Smooth muscle cell (in vitro differentiated cells): ENCODE results near the gene FUT8. TPM values are rescaled to one million over a fixed set of nuclear protein-coding genes. Genes with fewer than 3 reads are reported as not detected.

Experiments
- DNase-seq: peaks from one replicate; lab custom pipeline; 2025; ENCODE audit not compliant: unreplicated experiment; lab: John Stamatoyannopoulos, UW
- H2AFZ ChIP-seq: fragments of 200-600 bp; sonication (generic); 2 replicates; pipeline ENCODE4 v1.6.0; 2016; ENCODE audit warnings: antibody characterized with exemption, low read depth, mild to moderate bottlenecking
- H3F3A ChIP-seq: fragments of 200-600 bp; sonication (generic); 2 replicates; pipeline ENCODE4 v1.6.0; 2017; ENCODE audit warnings: antibody characterized with exemption, low read depth
- H3K27ac ChIP-seq: fragments of 200-600 bp; sonication (generic); 2 replicates; pipeline ENCODE4 v1.5.1; 2016; ENCODE audit warnings: low read depth, mild to moderate bottlenecking
- H3K27me3 ChIP-seq: fragments of 200-600 bp; sonication (generic); 2 replicates; pipeline ENCODE4 v1.6.1; 2016; ENCODE audit warnings: low read depth, mild to moderate bottlenecking
- H3K36me3 ChIP-seq: fragments of 200-600 bp; sonication (generic); 2 replicates; pipeline ENCODE4 v1.5.1; 2016; ENCODE audit warnings: low read depth
- H3K4me1 ChIP-seq: fragments of 200-600 bp; sonication (generic); 2 replicates; pipeline ENCODE4 v1.5.1; 2016; ENCODE audit warnings: low read depth
- H3K4me2 ChIP-seq: fragments of 200-600 bp; sonication (generic); 2 replicates; pipeline ENCODE4 v1.6.0; 2016; ENCODE audit warnings: mild to moderate bottlenecking
- H3K4me3 ChIP-seq: fragments of 200-600 bp; sonication (generic); 2 replicates; pipeline ENCODE4 v1.5.1; 2016; ENCODE audit warnings: mild to moderate bottlenecking
- H3K79me2 ChIP-seq: fragments of 200-600 bp; sonication (generic); 2 replicates; pipeline ENCODE4 v1.6.0; 2016; ENCODE audit warnings: low read depth, mild to moderate bottlenecking
- H3K9ac ChIP-seq: fragments of 200-600 bp; sonication (generic); 2 replicates; pipeline ENCODE4 v1.6.0; 2016; ENCODE audit warnings: low read depth
- H3K9me3 ChIP-seq: fragments of 200-600 bp; sonication (generic); replicated peaks from 2 replicates; pipeline ENCODE4 v1.5.1; 2016; ENCODE audit warnings: low read depth
- H4K20me1 ChIP-seq: fragments of 200-600 bp; sonication (generic); 2 replicates; pipeline ENCODE4 v1.6.0; 2016; ENCODE audit warnings: low read depth
- WGBS: methylation state at CpG from one replicate; pipeline ENCODE4 v1.1.7; 2016; ENCODE audit warnings: low lambda C conversion rate; 5-methylcytosine and 5-hydroxymethylcytosine counted together
- polyA plus RNA-seq: library from polyadenylated mRNA; unstranded; fragments of >200 nt; fragmentation: Nextera tagmentation; extraction: Ambion mirVana; gene quantifications from 2 replicates; pipeline ENCODE4 v1.2.1, GENCODE V29; 2016
- total RNA-seq: library from RNA; depleted of rRNA; stranded (reverse); fragments of >200 nt; gene quantifications from 2 replicates; pipeline ENCODE4 v1.2.3, GENCODE V29; 2014
- TF ChIP-seq, protein P1 (sequence below): fragments of 200-600 bp; sonication (generic); IDR thresholded peaks from 2 replicates; pipeline ENCODE4 v1.5.1; 2017; ENCODE audit warnings: borderline replicate concordance, mild to moderate bottlenecking, antibody characterized with exemption; ENCODE audit not compliant: insufficient read depth, poor library complexity, severe bottlenecking

Gene FUT8
- total and polyA plus RNA-seq, 2 experiments from 2014 or later = 12.8 to 50.2 TPM

DNA sequence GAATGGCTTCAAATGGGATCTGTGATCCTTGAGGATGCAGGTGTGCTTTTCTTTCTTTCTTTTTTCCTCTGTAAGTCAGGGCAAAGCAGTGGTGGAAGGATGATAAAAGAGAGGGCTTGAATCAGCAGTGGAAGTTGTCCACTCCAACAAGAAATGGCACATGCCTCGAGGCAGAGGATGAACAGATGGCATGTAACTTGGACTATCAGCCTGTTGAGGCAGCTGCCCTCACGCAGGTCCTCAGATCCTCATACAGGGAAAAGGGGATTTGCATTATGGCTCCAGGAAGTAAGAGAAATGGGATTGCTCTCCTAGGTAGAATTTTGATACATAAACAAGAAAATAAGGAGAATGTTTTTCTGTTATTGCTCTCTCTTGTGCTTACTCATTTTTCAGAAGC lies 368.0 kb downstream of the FUT8 start:
- TF ChIP-seq, protein P1, sequence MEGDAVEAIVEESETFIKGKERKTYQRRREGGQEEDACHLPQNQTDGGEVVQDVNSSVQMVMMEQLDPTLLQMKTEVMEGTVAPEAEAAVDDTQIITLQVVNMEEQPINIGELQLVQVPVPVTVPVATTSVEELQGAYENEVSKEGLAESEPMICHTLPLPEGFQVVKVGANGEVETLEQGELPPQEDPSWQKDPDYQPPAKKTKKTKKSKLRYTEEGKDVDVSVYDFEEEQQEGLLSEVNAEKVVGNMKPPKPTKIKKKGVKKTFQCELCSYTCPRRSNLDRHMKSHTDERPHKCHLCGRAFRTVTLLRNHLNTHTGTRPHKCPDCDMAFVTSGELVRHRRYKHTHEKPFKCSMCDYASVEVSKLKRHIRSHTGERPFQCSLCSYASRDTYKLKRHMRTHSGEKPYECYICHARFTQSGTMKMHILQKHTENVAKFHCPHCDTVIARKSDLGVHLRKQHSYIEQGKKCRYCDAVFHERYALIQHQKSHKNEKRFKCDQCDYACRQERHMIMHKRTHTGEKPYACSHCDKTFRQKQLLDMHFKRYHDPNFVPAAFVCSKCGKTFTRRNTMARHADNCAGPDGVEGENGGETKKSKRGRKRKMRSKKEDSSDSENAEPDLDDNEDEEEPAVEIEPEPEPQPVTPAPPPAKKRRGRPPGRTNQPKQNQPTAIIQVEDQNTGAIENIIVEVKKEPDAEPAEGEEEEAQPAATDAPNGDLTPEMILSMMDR = no peak
- Histone ChIP-seq H3K4me2 (no peak overlapping the region), H3K9ac (no peak overlapping the region), H3K27ac (no peak overlapping the region), H3K79me2 (no peaks in the 10 kb centered on the region), H3K27me3 (peaks cover 18% of the 10 kb centered on the region), H3K36me3 (no peaks in the 10 kb centered on the region), H3K4me3 (no peak overlapping the region), H3F3A (no peaks in the 10 kb centered on the region), H3K9me3 (no peaks in the 10 kb centered on the region), H3K4me1 (no peaks in the 10 kb centered on the region), H2AFZ (no peak overlapping the region), H4K20me1 (no peaks in the 10 kb centered on the region)
- 91% methylated on average over 2 of the region's 2 CpGs for WGBS
- DNase-seq = no peak

DNA sequence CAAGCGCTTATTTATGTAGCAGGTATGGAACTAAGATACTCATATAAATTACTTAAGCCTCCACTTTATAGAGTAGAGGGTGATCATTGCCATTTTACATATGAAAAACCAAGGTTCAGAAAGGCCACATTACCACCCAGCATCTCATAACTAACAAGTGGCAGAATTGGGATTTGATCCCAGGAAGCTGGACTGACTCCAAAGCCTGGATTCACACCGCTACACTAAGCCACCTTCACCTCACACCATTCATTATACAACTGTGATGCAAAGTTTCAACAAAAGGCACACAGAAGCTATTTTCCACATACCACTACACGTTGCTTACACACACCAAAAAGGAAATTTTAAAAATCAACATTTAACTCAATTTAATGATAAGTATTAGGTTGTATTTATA lies 370.6 kb downstream of the FUT8 start:
- Histone ChIP-seq H3K4me2 (no peak overlapping the region), H2AFZ (no peak overlapping the region), H3K36me3 (no peaks in the 10 kb centered on the region), H3F3A (no peaks in the 10 kb centered on the region), H4K20me1 (no peaks in the 10 kb centered on the region), H3K9ac (no peak overlapping the region), H3K27ac (no peak overlapping the region), H3K9me3 (no peaks in the 10 kb centered on the region), H3K4me1 (no peaks in the 10 kb centered on the region), H3K4me3 (no peak overlapping the region), H3K27me3 (peaks cover 18% of the 10 kb centered on the region), H3K79me2 (no peaks in the 10 kb centered on the region)
- TF ChIP-seq, protein P1 = no peak
- 89% methylated on average over 3 of the region's 3 CpGs for WGBS
- no peak for DNase-seq

DNA sequence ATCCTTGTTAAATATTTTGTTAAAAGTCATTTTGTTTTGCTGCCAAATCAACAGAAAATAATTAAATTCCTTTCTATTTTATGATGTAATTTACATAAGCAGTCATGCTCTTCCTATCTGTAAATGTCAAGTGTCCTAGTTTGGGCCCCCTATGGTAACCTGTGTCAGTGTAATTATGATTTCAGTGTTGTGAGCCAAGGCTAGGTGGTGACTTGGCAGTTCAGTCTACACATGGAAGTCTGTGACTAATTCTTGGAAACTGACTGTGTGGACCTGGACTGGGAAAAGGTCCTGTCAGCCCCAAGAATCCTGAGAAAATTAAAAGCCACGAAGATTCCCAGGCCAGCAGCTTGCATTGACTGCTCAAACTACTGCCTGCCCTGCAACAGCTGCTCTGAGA lies 371.0 kb downstream of the FUT8 start:
- no peak for DNase-seq
- Histone ChIP-seq H3K9me3 (no peaks in the 10 kb centered on the region), H3K9ac (no peak overlapping the region), H3K4me1 (no peaks in the 10 kb centered on the region), H2AFZ (no peak overlapping the region), H3K36me3 (no peaks in the 10 kb centered on the region), H3F3A (no peaks in the 10 kb centered on the region), H3K4me2 (no peak overlapping the region), H3K4me3 (no peak overlapping the region), H3K27ac (no peak overlapping the region), H3K27me3 (peaks cover 17% of the 10 kb centered on the region), H3K79me2 (no peaks in the 10 kb centered on the region), H4K20me1 (no peaks in the 10 kb centered on the region)
- TF ChIP-seq, protein P1 = no peak
- WGBS = 80% methylated on average over 1 of the region's 1 CpG

DNA sequence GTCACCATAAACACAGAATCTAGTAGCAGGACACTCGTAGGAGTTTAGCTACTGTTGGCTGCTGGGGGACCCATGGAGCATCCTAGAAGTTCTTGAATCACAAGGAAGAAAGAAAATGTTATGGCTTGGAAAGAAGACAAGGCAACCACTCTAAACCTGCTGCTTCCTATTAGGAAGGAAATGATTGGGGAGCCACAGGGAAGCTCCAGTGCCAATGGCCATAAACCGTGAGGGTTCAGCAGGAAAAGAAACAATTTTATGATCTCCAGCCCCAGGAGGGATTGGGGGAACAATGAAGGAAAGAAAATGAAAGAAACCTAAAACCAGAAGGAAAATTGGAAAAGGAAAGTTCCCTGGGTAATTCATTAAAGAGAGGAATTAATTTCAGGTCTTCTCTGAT lies 372.0 kb downstream of the FUT8 start:
- H3K27ac ChIP-seq = no peak overlapping the region
- H3K4me3 ChIP-seq = no peak overlapping the region
- H4K20me1 ChIP-seq = no peaks in the 10 kb centered on the region
- H3F3A ChIP-seq = no peaks in the 10 kb centered on the region
- no peak overlapping the region for H2AFZ ChIP-seq
- 93% methylated on average over 2 of the region's 2 CpGs for WGBS
- no peaks in the 10 kb centered on the region for H3K4me1 ChIP-seq
- H3K9ac ChIP-seq = no peak overlapping the region
- H3K4me2 ChIP-seq = no peak overlapping the region
- no peaks in the 10 kb centered on the region for H3K36me3 ChIP-seq
- no peaks in the 10 kb centered on the region for H3K79me2 ChIP-seq
- peaks cover 15% of the 10 kb centered on the region for H3K27me3 ChIP-seq
- no peaks in the 10 kb centered on the region for H3K9me3 ChIP-seq
- TF ChIP-seq, protein P1 = no peak
- DNase-seq = no peak
